Measurements from ENCODE around the gene ADM. TPM values are rescaled to one million over a fixed set of nuclear protein-coding genes. Genes with fewer than 3 reads are reported as not detected.

ADM gene
- total and polyA plus RNA-seq, 8 donors, result 7.3 to 51.4 (median 12.0) TPM

- TF ChIP-seq, protein P1, sequence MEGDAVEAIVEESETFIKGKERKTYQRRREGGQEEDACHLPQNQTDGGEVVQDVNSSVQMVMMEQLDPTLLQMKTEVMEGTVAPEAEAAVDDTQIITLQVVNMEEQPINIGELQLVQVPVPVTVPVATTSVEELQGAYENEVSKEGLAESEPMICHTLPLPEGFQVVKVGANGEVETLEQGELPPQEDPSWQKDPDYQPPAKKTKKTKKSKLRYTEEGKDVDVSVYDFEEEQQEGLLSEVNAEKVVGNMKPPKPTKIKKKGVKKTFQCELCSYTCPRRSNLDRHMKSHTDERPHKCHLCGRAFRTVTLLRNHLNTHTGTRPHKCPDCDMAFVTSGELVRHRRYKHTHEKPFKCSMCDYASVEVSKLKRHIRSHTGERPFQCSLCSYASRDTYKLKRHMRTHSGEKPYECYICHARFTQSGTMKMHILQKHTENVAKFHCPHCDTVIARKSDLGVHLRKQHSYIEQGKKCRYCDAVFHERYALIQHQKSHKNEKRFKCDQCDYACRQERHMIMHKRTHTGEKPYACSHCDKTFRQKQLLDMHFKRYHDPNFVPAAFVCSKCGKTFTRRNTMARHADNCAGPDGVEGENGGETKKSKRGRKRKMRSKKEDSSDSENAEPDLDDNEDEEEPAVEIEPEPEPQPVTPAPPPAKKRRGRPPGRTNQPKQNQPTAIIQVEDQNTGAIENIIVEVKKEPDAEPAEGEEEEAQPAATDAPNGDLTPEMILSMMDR (IDR thresholded peaks at IDR 0.05), result no peak
- Histone ChIP-seq H3K36me3 (no peaks in the 10 kb centered on the region), H3K4me1 (peaks cover 0 to 5% of the 10 kb centered on the region in 2 donors), H3K27me3 (no peaks in the 10 kb centered on the region), H3K4me3 (no peak overlapping the region), H3K9me3 (no peaks in the 10 kb centered on the region), H3K27ac (no peak overlapping the region)
- intact Hi-C loops (cut with DNase I), result no loop called here
- ATAC-seq, result no peak
- DNase-seq, result no peak
Measured at GRCh38 chr11:10273738-10274137, 31.1 kb upstream of the ADM start.

- no peaks in the 10 kb centered on the region for H3K27me3 ChIP-seq
- H3K9me3 ChIP-seq, result no peaks in the 10 kb centered on the region
- ATAC-seq (no peak), DNase-seq (no peak)
- peaks cover 0 to 5% of the 10 kb centered on the region in 2 donors for H3K4me1 ChIP-seq
- no peaks in the 10 kb centered on the region for H3K36me3 ChIP-seq
- intact Hi-C loops (cut with DNase I), result no loop called here
- TF ChIP-seq, protein P1 (IDR thresholded peaks at IDR 0.05), result no peak
- no peak overlapping the region for H3K27ac ChIP-seq
- no peak overlapping the region for H3K4me3 ChIP-seq
Measured at GRCh38 chr11:10274726-10275125, 30.1 kb upstream of the ADM start.

GRCh38 chr11:10275714-10276113, 29.2 kb upstream of the ADM start:
- intact Hi-C loops (cut with DNase I), result no loop called here
- DNase-seq (no peak), ATAC-seq (no peak)
- no peak overlapping the region for H3K27ac ChIP-seq
- no peaks in the 10 kb centered on the region for H3K27me3 ChIP-seq
- H3K9me3 ChIP-seq, result no peaks in the 10 kb centered on the region
- H3K36me3 ChIP-seq, result no peaks in the 10 kb centered on the region
- no peak overlapping the region for H3K4me3 ChIP-seq
- peaks cover 0 to 5% of the 10 kb centered on the region in 2 donors for H3K4me1 ChIP-seq
- TF ChIP-seq, protein P1 (IDR thresholded peaks at IDR 0.05), result no peak

GRCh38 chr11:10282117-10282516, 22.8 kb upstream of the ADM start:
- Histone ChIP-seq H3K27me3 (no peaks in the 10 kb centered on the region), H3K27ac (no peak overlapping the region), H3K9me3 (no peaks in the 10 kb centered on the region), H3K36me3 (no peaks in the 10 kb centered on the region), H3K4me3 (no peak overlapping the region), H3K4me1 (peaks cover 0 to 33% of the 10 kb centered on the region in 2 donors)
- intact Hi-C loops (cut with DNase I), result no loop called here
- TF ChIP-seq, protein P1 (IDR thresholded peaks at IDR 0.05), result no peak
- ATAC-seq (no peak), DNase-seq (no peak)

DNA sequence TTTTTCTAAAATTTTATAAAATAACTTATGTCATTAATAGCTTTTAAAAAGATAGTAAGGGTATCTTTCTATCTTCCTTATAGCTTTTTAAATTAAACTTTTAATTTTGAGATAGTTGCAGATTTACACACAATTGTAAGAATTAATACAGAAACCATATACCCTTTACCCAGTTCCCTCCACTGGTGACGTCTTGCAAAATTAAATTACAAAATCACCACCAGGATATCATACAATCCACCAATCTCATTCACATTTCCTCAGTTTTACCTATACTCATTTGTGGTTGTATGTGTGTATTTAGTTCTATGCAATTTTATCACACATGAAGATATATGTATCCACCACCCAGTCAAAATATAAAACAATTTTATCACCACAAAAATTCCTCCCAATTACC, 20.9 kb upstream of the ADM start:
- Histone ChIP-seq H3K27ac (no peak overlapping the region), H3K27me3 (no peaks in the 10 kb centered on the region), H3K4me3 (no peak overlapping the region), H3K36me3 (no peaks in the 10 kb centered on the region), H3K4me1 (peaks cover 0 to 50% of the 10 kb centered on the region in 2 donors), H3K9me3 (no peaks in the 10 kb centered on the region)
- ATAC-seq (no peak), DNase-seq (no peak)
- intact Hi-C loops (cut with DNase I), result no loop called here
- TF ChIP-seq, protein P1 (IDR thresholded peaks at IDR 0.05), result no peak

All from left lung (tissue), 10 donors.